Tibial nerve (tissue), 4 donors: Measurements from ENCODE around the gene PTPRC.

ENCODE experiments used
- EP300 ChIP-seq, 2 donors: sonication (generic); formaldehyde crosslinking; IDR thresholded peaks; one replicate each; pipeline ENCODE4 v1.6.1; 2017; ENCODE audit warnings: antibody characterized with exemption in 2 of 2, mild to moderate bottlenecking in 1 of 2
- POLR2A ChIP-seq, 2 donors: fragments of 450-650 bp; IDR thresholded peaks; one replicate each; pipeline ENCODE4 v1.6.1; 2017; ENCODE audit warnings: antibody characterized with exemption in 2 of 2, mild to moderate bottlenecking in 2 of 2, moderate library complexity in 2 of 2
- TF ChIP-seq, protein P1 (sequence below), 5 experiments: fragments of 200-600 bp in 3 of 5; fragments of 450-650 bp in 2 of 5; sonication (generic) in 3 of 5; IDR thresholded peaks; one replicate each; pipeline ENCODE4 v1.5.1; 2016 to 2019; ENCODE audit warnings: antibody characterized with exemption in 5 of 5, mild to moderate bottlenecking in 3 of 5, moderate library complexity in 2 of 5

DNA sequence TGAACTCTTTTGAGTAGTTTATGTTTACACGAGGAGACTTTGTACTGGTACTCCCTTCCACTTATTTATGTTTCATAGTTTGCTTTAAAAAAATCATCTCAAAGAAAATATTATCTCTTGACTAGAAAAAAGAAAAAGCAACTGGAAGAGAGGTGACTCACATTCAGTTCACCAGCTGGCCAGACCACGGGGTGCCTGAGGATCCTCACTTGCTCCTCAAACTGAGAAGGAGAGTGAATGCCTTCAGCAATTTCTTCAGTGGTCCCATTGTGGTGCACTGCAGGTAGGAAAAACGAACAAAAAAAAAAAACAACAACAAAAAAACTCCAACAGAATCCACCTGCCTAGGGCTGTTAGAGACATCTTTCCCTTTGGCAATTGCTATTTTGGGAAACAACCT is 102.9 kb downstream of the PTPRC start:
- TF ChIP-seq, protein P1, sequence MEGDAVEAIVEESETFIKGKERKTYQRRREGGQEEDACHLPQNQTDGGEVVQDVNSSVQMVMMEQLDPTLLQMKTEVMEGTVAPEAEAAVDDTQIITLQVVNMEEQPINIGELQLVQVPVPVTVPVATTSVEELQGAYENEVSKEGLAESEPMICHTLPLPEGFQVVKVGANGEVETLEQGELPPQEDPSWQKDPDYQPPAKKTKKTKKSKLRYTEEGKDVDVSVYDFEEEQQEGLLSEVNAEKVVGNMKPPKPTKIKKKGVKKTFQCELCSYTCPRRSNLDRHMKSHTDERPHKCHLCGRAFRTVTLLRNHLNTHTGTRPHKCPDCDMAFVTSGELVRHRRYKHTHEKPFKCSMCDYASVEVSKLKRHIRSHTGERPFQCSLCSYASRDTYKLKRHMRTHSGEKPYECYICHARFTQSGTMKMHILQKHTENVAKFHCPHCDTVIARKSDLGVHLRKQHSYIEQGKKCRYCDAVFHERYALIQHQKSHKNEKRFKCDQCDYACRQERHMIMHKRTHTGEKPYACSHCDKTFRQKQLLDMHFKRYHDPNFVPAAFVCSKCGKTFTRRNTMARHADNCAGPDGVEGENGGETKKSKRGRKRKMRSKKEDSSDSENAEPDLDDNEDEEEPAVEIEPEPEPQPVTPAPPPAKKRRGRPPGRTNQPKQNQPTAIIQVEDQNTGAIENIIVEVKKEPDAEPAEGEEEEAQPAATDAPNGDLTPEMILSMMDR (IDR thresholded peaks at IDR 0.05), result no peak
- TF ChIP-seq POLR2A (IDR thresholded peaks at IDR 0.05) (no peak), EP300 (IDR thresholded peaks at IDR 0.05) (no peak)
